AG08396 (cell line): Measurements from ENCODE around the gene ATP6V0A4.
"Not testable (repeated sequence)": the region's sequence is repeated elsewhere in the genome, so short reads cannot be mapped to it uniquely, and the experiment has no call there.

Experiments
- DNase-seq: peaks from one replicate; pipeline ENCODE4 v3.0.0; 2012; ENCODE audit warnings: low spot score, mixed read lengths

The ATP6V0A4 gene

DNA sequence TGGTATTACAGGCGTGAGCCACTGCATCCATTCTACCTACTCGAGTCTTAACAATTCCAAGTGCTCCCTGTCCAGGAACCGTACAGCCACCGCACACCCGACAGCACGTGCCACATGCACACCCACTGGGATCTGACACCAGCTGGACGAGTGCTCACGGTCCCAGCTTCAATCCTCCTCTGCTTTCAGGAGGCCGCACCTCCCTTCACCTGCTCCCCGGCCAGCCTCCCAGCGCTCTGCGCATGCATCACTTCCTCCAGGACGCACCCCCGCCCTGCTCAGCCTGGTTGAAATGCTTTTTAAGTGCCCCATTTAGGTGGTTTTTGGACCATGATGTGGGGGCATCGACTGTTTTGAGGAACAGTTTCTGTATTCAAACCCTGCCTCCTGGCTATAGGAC is 47.5 kb downstream of the ATP6V0A4 start:
- DNase-seq, result no peak

DNA sequence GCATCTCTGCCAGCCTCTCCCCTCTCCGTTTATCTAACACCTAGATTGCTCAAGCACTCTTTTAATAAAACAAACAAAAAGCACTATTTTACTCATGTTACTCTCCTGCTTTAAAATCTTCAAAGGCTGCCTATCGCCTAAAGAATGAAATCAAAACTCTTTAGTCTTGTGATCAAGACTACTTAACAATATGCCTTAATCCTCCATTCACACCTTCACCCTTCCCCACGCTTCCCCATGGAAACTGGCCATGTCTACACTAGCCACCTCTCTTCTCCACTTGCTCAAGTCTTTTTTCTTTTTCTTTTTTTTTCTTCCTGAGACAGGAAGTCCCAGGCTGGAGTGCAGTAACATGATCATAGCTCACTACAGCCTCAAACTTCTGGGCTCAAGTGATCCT is 48.0 kb downstream of the ATP6V0A4 start:
- DNase-seq, result no peak

DNA sequence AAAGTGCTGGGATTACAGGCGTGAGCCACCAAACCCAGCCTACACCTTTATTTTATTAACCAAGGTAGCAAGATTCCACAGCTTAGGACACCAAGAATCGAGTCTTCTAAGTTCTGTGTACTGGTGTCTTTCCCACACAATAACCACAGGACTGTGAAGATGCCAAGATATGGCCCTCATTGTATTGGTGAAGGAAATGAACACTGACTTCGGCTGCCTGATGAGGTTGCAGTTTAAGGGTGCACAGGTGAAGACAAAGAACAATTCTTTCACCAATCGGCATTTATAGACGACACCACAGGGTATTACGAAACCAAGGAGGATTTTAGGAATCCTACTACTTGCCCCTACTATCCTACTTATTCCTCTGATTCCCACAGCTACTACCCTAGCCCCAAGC is 49.3 kb downstream of the ATP6V0A4 start:
- DNase-seq, result no peak

DNA sequence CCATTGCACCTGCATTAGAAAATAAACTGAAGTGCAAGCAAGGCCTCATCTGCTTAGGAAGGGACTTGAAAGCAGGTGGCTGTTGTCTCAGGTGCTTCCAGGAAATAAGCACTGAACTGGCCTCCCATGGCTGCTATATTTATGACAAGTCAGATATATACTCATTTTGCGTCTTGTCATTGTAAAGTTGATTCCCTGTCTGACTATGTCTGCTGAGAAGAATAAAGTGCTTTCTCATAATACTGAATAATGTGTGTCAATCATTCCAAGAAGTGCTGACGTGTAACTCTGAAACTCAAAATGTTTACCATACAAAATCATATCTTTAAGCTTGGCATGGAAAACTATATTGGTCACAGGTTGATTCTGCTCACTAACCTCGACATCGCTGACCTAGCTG is 51.9 kb downstream of the ATP6V0A4 start:
- DNase-seq, result no peak

DNA sequence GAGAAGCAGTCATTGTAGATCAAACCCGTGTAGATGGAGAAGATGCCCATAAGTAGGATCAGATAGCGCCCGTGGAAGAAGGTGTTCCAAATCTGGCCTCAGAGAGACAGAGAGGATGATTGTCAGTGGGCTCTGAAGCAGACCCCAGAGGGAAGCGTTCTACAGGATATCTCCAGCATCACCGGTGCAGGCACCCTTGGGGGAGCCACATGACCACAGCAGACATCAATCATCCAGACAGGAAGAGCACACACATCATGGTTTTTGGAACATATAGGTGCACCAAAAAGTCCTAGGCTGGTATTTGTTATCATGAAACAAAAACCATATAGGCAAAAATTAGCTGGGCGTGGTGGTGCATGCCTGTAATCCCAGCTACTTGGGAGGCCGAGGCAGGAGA is 52.8 kb downstream of the ATP6V0A4 start:
- no peak for DNase-seq

DNA sequence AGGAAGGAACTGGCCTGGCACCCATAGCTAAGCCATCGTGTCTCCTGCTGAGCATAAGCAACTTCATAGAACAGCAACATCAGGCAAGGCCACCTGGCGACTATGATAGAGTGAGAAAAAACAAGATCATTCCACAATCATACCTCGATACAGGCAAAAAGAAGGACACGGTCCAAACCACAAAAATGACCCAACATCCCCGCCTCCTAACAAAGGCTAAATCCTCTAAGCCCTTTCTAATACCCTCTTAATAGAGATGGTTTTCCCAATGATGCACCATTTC is 56.6 kb downstream of the ATP6V0A4 start:
- no peak for DNase-seq

DNA sequence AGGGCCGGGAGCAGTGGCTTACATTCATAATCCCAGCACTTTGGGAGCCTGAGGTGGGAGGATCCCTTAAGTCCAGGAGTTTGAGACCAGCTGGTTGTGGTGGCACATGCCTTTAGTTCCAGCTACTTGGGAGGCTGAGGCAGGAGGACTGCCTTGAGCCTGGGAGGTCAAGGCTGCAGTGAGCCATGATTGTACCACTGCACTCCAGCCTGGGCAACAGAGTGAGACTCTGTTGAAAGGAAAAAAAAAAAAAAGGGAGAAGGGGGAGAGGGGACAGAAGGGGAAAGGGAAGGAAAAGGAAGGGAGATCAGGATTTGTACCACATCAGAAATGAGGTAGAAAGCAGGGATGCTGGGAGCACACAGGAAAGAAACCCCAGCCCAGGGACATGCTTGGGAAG is 58.1 kb downstream of the ATP6V0A4 start:
- DNase-seq, result no peak

DNA sequence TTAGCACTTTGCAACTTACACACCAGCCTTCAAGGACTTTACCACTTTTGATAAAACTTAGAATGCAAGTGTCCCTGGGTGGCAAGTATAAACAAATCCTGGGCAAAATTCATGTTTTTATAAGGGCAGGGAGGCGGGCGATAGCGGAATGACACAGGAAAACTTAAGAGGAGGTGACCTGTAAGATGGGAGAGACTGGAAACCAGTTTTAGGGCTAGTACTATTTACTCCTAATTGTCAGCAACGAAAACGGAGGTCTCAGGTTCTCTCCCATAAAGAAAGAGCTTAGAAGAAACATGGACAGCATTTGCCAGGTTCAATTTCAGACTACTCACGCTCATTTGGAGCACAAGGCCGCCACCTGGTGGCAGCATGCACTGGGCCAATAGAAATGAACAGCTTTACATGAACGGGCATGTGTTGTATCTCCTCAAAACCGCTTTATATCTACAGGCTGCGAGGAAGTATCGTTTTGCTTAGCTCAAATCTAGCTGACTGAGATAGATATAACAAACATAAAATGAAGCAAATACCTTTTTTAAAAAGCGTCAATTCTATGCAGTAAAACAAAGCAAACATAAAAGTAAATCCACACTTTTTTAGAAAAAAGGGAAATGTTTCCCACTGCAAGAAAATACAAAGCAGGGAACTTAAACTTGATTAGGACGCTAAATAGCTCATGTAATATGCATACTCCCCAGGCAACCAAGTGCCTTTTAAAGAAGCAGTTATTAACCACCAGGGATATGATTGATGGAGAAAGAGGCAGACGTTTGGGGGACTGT is 59.3 kb downstream of the ATP6V0A4 start:
- DNase-seq, result peak; percentile 81

DNA sequence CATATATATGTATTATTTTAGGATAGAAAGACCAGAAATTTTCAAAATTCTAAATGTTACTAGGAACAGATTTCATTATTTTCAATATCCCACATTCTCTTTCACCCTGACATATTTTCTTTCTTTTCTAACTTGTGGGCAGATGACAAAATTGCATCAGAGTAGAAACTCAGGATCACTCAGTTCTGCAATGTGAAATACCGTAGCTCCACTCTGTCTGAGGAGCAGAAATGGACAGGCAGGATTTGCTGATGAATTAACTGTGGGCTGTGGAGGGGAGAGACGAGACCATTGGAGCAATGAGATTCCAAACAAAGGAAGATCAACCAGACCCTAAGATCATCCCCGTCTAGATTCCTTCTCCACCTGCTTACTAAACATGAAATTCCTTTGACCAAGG is 59.9 kb downstream of the ATP6V0A4 start:
- no peak for DNase-seq

DNA sequence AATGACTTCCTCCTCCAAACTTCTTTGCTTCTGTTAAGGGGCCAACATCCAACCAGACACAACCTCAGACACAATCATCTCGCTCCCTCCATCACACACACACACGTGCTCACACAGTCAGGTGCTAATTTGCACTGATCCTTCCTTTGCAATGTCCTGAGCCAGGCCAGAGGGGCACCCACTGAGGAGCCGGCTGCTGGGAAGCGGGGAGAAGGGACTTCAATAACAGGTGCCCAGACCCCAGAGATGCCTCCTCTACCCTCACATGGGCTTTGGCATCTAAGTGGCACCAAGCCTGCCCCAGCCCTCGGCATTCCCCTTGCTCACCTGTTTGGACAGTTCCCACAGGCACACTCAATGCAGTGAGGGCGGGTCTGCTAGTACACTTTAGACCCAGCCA is 62.6 kb downstream of the ATP6V0A4 start:
- DNase-seq, result no peak

DNA sequence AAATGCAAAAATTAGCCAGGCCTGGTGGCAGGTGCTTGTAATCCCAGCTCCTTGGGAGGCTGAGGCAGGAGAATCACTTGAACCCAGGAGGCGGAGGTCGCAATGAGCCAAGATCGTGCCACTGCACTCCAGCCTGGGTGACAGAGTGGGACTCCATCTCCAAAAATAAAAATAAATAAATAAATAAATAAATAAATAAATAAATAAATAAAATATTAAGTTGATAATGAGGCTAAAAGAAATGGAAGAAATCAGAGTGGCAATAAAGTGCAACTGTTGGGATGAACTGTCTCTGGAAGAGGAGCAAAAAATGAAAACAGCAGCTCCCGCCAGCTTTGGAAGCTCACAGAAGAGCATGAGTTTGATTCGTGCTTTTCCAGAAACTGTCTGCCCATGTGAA is 66.3 kb downstream of the ATP6V0A4 start:
- DNase-seq, result not testable (repeated sequence)

DNA sequence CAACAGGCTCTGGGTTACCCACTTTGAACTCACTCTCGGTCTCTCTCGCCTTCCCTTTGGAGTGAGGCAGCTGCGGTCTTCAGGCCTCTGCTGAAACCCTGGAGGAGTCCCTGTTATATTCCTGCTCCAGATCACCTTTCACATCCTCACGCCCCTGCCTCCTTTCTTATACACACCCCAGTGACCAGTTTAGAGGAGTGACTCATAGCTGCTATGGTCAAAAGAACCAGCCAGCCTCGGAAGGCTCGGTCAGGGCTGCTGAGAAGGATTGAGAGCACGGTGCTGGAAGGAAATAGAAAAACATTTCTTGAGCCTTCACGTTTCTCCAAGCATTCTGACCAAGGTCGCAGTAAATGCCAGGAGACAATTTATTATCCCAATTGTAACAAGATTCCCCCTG is 68.6 kb downstream of the ATP6V0A4 start:
- DNase-seq, result no peak

DNA sequence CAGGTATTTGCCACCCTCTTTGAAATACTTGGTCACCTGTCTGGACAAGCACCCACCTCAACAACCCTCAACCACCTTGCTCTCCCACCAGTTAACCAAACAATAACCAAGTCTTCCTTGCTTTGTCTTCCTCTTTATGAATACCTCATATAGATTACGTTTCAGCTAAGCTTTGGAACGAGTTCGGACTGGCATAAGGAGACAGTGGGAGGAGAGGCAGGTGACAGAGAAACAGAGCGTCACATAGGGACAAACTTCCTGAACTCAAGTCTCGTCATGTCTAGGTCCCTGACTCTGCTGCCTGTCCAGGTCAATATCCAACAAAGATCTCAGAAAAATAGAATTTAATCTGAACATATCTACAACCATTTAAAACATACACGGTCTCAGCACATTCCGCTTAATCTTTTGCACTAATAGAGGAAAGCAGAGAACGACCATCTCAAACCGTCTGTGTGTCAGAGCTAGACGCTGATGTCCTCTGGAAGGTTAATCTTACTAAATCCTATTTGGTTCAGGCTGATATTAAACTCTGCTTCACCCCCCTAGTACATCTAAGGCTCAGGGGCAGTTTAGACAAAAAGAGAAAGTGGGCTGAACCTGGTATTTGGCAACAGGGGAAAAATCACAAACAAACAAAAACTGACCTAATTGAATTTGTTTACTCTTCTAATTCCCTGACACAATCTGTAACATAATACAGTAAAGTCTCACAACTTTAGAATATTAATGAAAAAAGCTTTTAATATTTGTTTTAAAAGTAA is 70.5 kb downstream of the ATP6V0A4 start:
- DNase-seq, result no peak

DNA sequence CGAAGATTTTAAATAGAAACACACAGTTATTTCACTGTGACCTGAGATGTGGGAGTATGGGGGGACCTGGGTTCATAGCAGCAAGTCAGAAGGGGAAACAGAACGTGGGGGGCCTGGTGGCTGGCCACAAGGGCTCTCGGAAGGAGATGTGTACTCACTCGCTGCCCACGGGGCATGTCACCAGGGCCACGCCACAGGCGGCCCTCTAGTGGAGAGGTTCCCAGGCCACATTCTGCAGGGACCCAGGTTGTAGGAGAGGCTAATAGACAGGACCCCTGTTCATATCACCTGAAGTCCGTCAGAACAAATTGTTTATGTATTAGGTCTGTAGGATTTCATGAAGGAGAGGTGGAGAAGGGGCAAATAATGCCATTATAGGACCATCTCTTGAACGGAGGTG is 71.7 kb downstream of the ATP6V0A4 start:
- DNase-seq, result no peak

DNA sequence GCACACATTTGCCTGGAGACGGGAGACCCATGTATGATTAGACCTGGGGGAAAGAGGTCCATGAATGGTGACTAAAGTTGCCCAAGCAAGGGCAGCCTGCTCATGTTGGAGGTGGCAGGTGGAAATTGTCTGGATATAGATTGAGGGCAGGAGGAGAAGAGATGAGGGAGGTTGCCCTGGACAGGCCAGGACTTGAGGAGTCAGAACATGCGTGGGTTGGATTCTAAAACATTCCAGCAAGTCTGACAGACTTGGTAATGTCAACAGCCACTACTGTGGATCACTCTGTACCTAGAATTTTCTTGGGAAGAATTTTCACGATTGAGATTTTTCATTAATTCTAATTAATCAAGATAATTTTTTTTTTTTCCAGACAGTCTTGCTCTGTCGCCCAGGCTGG is 77.7 kb downstream of the ATP6V0A4 start:
- DNase-seq, result no peak

DNA sequence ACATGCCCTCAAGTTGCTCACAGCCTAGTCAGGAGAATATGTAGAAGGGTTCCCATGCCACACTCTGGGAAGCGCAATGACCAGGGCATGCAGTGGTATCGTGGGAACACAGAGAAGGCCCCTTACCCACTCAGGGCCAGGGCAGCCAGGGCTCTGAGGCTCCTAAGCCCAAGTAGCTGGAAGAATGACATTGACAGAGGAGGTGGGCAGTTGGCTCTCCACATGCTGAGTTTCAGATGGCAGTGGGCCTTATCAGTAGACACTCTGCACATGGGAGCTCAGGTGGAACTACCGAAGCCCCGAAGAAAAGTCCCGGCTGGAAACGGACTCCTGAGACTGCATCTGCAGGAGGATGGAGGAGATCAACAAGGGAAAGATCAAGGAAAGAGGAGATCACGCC is 81.1 kb downstream of the ATP6V0A4 start:
- no peak for DNase-seq

DNA sequence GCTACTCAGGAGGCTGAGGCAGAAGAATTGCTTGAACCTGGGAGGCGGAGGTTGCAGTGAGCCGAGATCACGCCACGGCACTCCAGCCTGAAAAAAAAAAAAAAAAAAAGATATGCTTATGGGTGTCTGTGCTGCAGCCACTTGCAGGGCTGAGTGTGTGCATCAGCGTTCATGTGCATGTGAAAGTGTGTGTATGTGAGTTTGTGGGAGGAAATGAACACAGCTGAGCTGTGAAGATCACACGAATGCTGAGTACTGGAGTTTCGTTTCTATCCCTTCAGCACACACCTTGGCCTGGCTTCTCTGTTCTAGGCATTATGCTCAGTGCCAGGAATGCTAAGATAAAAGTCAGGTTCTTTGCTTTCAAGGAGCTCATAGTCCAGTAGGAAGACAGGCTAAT is 84.8 kb downstream of the ATP6V0A4 start:
- no peak for DNase-seq

DNA sequence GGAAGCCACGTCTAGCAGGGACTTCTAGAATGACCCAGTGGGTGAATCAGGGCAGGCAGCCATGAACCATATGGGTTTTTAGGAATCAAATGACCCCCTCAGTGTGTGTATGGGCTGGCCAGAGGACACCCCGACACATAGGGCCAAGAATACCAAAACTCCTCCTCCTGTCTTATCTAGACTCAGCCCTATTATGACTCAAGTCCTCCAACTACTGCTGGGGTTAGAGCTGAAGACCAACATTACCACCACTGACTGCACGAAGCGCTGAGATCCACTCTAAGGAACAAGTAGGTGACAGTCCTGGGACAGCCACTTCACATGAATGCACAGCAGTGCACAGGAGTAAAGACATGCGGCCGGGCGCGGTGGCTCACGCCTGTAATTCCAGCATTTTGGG is 85.3 kb downstream of the ATP6V0A4 start:
- no peak for DNase-seq

DNA sequence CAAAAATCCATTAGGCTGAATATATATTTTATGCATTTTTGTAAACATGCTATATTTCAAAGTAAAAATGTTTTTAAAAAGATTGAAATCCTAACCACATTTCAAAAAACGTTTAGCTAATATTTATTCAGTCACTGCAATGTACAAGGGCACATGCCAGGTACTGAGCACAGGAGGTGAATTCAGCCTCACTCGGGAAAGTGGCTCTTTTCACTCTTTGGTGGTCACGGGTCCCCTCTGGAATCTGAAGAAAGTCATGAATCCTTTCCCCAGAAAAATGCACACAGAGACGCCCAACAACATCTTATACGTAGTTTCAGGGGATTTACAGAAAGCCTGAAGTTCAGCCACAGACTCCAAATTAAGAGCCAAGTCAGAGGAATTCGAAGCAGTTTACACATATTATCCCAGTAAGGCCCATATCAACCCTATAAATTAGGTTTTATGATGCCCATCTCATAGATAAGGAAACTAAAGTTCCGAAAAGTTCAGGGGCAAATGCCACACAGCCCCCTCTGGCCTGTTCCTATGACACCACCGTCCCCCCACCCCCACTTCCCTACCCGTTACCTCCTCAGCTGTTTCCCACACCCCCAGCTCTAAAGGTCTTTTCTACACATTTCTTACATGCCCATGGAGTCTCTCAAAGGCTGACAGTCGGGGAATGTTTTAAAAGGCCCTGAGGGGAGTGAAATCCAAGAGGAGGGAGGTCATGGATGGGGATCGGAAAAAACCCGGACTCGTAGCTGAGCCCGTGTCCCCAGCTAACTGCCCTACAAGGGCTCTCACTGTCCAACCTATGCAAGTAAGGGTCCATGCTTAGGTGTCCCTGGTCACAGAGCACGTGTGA is 87.2 kb downstream of the ATP6V0A4 start:
- DNase-seq, result no peak

DNA sequence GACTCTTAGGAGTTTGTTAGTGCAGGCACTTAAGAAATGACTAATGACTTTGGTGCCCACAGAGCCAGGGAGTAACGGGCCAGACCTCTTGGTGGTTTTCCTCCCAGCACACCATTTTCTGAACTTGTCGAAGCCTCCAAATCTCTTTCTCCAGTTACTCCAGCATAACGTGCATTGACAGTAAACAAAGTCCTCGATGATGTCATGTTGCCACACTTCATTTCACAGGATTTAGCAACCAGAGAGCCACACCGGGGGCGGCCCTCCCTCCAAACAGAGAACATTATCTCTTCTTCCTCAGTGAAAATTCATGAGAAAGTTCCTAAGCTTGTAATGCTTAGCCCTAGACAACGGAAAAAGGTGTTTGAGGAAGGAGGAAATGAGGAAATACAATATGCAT is 92.8 kb downstream of the ATP6V0A4 start:
- no peak for DNase-seq

DNA sequence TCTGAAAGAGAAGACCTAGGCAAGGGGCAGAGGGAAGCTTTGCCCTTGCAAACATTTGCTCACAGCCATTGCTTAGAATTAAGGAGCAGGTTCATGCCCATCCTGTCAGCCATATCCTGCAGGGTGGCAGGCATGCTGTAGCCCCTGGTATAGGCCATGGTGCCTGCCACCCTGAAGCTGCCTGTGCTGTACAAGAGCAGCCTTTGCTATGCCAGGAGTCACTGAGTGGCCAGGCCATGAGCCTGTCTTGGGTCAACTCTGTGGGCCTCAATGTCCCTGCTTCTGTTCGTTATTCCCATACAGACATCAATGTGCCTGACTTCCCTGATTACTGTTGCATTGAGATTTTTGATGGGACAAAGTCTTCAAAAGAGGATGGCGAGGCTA is 96.5 kb downstream of the ATP6V0A4 start:
- DNase-seq, result no peak

DNA sequence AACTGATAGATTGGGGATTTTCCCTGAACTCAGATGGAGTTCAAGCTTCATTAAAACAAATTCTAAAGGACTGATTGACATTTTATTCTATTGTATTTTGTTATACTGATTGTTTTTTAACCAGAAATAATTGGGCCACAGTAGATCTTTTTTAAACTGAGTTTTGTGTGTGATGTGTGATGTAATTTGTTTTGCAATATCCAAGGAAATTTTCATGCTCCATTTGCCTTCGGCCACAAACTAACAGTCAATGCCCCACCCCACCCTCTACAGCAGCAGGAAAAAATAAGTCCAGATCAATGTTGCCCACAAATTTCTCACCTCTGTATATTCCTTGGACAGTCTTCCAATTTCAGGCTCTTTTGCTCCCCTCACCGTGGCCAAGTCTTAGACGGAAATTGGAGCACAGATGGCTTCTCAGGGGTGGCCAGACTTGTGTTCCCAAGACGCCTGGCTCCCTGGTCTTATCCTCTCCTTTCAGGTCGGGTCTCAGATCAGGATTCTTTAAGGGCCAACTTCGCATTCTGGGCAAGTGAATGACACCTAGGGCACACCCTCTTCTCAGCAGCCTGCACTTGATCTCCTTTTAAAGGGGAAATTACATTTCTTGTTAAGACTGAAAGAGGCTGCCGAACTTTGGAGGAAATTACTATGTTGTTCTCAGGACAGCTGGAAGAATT is 97.0 kb downstream of the ATP6V0A4 start, which contains the start of gene SVOPL:
TSS of gene SVOPL (minus strand) at position 506 of the 680 bp plus-strand sequence. CDS start 22,317 bp downstream, outside the sequence.
- no peak for DNase-seq
